ENCODE data around the gene HTR1B.

DNA sequence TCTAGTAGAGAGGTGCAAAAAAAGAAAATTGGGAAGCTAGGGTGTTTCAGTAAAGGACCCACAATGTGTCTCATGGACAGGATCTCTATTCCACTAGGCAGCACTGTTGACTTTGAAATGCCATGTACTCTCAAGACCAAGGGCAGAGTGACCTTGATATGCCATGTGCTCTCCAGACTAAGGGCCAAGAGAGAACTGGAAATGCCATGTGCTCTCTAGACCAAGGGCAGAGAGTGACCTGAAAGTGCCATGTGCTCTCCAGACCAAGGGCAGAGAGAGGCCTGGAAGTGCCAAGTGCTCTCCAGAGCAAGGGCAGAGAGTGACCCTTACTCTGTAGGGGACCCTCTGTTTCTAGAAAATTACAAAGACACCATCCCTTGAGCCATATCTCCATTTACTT is 49.3 kb upstream of the HTR1B start:
- TF ChIP-seq, protein P1, sequence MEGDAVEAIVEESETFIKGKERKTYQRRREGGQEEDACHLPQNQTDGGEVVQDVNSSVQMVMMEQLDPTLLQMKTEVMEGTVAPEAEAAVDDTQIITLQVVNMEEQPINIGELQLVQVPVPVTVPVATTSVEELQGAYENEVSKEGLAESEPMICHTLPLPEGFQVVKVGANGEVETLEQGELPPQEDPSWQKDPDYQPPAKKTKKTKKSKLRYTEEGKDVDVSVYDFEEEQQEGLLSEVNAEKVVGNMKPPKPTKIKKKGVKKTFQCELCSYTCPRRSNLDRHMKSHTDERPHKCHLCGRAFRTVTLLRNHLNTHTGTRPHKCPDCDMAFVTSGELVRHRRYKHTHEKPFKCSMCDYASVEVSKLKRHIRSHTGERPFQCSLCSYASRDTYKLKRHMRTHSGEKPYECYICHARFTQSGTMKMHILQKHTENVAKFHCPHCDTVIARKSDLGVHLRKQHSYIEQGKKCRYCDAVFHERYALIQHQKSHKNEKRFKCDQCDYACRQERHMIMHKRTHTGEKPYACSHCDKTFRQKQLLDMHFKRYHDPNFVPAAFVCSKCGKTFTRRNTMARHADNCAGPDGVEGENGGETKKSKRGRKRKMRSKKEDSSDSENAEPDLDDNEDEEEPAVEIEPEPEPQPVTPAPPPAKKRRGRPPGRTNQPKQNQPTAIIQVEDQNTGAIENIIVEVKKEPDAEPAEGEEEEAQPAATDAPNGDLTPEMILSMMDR (conservative IDR thresholded peaks at IDR 0.05; ENCODE audit: low read depth, low read length), result no peak
- TF ChIP-seq EZH2 (IDR thresholded peaks at IDR 0.05; ENCODE audit: low read length, unreplicated experiment), result no peak
